ENCODE results near the gene TSG101.

TSG101 gene

DNA sequence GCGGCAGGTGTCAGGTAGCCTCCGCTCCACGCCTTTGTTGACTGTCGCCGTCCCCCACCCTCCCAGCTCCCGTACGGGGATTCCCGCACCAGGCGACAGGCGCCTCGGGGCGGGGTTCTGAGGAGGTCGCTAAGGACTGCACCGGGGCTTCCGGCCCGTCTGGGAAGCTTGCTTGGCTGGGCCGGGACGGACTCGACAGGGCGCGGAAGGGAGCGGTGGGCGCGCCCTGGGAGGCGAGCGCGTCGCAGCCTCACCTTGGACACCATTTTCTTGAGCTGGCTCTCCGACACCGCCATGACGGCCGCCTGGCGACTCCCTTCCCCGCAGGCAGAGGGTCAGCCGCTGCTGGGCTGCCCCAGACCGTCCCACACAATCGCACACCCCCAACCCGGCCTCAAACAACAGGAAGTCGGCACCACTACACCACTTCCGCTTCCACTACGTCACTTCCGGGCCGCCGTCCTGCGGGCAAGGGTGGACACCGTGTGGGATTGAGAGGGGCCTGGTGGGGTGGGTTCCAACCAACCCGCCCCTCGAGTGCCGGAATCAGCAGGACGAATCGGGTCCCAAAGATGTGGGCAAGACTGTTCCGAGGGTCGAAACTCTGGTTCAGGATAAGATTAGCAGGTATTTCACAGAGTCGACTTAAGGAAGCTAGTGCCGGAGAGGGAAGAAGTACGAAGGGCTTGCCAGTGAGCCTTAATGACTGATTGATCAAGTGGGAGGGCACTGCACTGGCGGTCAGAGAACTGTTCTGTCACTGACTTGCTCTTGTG lies at the start of gene TSG101:
Gene TSG101, minus strand, starts transcription at position 422 of the 776 bp plus-strand sequence. Its CDS starts 126 bp downstream, at position 296.
- TF ChIP-seq, protein P1, sequence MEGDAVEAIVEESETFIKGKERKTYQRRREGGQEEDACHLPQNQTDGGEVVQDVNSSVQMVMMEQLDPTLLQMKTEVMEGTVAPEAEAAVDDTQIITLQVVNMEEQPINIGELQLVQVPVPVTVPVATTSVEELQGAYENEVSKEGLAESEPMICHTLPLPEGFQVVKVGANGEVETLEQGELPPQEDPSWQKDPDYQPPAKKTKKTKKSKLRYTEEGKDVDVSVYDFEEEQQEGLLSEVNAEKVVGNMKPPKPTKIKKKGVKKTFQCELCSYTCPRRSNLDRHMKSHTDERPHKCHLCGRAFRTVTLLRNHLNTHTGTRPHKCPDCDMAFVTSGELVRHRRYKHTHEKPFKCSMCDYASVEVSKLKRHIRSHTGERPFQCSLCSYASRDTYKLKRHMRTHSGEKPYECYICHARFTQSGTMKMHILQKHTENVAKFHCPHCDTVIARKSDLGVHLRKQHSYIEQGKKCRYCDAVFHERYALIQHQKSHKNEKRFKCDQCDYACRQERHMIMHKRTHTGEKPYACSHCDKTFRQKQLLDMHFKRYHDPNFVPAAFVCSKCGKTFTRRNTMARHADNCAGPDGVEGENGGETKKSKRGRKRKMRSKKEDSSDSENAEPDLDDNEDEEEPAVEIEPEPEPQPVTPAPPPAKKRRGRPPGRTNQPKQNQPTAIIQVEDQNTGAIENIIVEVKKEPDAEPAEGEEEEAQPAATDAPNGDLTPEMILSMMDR (conservative IDR thresholded peaks at IDR 0.05; ENCODE audit: low read depth, low read length): no peak
- DNase-seq (ENCODE audit: low read depth): peak; percentile 91
- H3K4me3 ChIP-seq (ENCODE audit: low read depth, low read length): peak within 1 kb of the TSS; percentile 96

DNA sequence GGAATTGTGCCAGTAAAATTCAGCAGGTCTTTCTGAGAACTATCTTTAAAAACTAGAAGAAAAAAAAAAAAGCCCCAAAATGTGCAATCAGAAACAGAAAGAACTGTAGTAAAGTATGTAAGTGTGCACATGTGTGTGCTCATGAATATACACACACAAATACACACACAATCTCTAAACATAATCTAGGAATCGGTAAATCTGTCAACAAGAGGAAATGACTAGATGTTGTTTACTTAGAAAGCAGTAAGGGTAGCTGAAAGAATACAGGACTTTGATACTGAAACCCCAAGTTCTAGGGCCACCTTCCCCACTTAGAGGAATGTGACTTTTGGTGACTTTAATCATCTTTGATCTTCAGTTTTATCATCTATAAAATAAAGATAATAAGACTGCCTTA lies 48.6 kb upstream of the TSG101 start:
- no peak for DNase-seq (ENCODE audit: low read depth)
- H3K4me3 ChIP-seq (ENCODE audit: low read depth, low read length): no peak overlapping the region
- TF ChIP-seq, protein P1 (conservative IDR thresholded peaks at IDR 0.05; ENCODE audit: low read depth, low read length): no peak

GRCh38 chr11:18567081-18567480 lies 40.3 kb upstream of the TSG101 start:
- no peak overlapping the region for H3K4me3 ChIP-seq (ENCODE audit: low read depth, low read length)
- no peak for DNase-seq (ENCODE audit: low read depth)
- TF ChIP-seq, protein P1 (conservative IDR thresholded peaks at IDR 0.05; ENCODE audit: low read depth, low read length): no peak

DNA sequence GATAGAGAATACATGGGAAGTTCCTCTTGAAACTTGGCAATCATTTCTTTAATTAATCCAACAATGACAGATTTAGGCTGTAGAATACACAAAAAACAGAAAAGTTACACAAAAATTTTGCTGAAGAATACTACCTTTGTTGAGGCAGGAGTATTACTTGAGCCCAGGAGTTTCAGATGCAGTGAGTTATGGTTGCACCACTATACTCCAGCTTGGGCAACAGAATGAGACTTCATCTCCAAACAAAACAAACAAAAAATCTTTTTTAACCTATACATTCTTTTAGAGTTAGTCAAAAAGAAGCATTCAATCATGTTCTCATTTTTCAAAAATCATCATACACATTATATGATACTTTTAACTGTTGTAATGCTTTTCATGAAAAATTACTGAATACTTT lies 39.7 kb upstream of the TSG101 start:
- TF ChIP-seq, protein P1 (conservative IDR thresholded peaks at IDR 0.05; ENCODE audit: low read depth, low read length): no peak
- no peak overlapping the region for H3K4me3 ChIP-seq (ENCODE audit: low read depth, low read length)

GRCh38 chr11:18564149-18564548 lies 37.4 kb upstream of the TSG101 start:
- no peak for DNase-seq (ENCODE audit: low read depth)
- H3K4me3 ChIP-seq (ENCODE audit: low read depth, low read length): no peak overlapping the region
- TF ChIP-seq, protein P1 (conservative IDR thresholded peaks at IDR 0.05; ENCODE audit: low read depth, low read length): no peak

More for the DNA sequence above, 39.7 kb upstream of the TSG101 start:
- DNase-seq (ENCODE audit: low read depth): peak; percentile 53

- H3K4me3 ChIP-seq (ENCODE audit: low read depth, low read length): no peak overlapping the region
- DNase-seq (ENCODE audit: low read depth): no peak
- TF ChIP-seq, protein P1 (conservative IDR thresholded peaks at IDR 0.05; ENCODE audit: low read depth, low read length): no peak
Observed at GRCh38 chr11:18563090-18563730, 36.5 kb upstream of the TSG101 start.
